ENCODE results near the gene MBD4.

DNA sequence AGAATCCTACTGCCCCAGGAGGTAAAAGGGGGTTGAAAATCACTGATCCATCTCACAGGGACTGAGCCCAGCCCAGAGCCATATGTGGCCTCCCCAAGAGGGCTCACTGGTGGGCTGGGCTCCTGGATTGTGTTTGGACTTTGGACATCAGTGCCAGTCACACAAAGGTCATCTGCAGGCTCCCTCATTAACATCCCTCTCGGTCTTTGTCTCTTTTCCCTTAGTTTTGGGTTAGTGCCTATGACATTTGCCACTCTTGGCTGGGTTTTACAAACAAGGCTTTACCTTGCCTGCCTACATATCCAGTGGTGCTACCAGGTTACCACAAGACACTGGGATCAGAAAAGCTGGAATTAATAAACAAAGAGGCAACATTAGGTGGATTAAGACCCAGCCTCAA lies 28.2 kb upstream of the MBD4 start:
- no peak for TF ChIP-seq POLR2A (IDR thresholded peaks at IDR 0.05)
- TF ChIP-seq, protein P1, sequence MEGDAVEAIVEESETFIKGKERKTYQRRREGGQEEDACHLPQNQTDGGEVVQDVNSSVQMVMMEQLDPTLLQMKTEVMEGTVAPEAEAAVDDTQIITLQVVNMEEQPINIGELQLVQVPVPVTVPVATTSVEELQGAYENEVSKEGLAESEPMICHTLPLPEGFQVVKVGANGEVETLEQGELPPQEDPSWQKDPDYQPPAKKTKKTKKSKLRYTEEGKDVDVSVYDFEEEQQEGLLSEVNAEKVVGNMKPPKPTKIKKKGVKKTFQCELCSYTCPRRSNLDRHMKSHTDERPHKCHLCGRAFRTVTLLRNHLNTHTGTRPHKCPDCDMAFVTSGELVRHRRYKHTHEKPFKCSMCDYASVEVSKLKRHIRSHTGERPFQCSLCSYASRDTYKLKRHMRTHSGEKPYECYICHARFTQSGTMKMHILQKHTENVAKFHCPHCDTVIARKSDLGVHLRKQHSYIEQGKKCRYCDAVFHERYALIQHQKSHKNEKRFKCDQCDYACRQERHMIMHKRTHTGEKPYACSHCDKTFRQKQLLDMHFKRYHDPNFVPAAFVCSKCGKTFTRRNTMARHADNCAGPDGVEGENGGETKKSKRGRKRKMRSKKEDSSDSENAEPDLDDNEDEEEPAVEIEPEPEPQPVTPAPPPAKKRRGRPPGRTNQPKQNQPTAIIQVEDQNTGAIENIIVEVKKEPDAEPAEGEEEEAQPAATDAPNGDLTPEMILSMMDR (IDR thresholded peaks at IDR 0.05 in 4 of 5, conservative IDR thresholded peaks at IDR 0.05 in 1 of 5): no peak
